ENCODE data around the gene RSPO1. TPM values are rescaled to one million over a fixed set of nuclear protein-coding genes. Genes with fewer than 3 reads are reported as not detected.

Gene RSPO1
- total and polyA plus RNA-seq, 10 of the 15 experiments (the other 5 are each of a cell fraction or from before 2014, with no cell fraction given): not detected

- no peaks in the 10 kb centered on the region for H4K20me1 ChIP-seq (ENCODE audit: control insufficient read depth, insufficient read depth)
- TF ChIP-seq NR2C1 (IDR thresholded peaks at IDR 0.05) (no peak), SKIL (IDR thresholded peaks at IDR 0.05; ENCODE audit: low read depth, poor library complexity, severe bottlenecking) (no peak), ZZZ3 (IDR thresholded peaks at IDR 0.05; ENCODE audit: control insufficient read depth, insufficient read length, low read depth) (no peak), MTA2 (IDR thresholded peaks at IDR 0.05; ENCODE audit: low read depth) (no peak), BACH1 (IDR thresholded peaks at IDR 0.05; ENCODE audit: borderline replicate concordance) (no peak), USF1 (IDR thresholded peaks at IDR 0.05; ENCODE audit: borderline replicate concordance, extremely low read length, insufficient read depth, low read depth, low read length) (no peak), NFIC (IDR thresholded peaks at IDR 0.05; ENCODE audit: low read depth, low read length) (no peak), POLR2AphosphoS2 (IDR thresholded peaks at IDR 0.05; ENCODE audit: low read depth, low read length) (no peak), HDAC2 (IDR thresholded peaks at IDR 0.05) (no peak), ZNF384 (IDR thresholded peaks at IDR 0.05; ENCODE audit: borderline replicate concordance, low read depth, low read length) (no peak), YBX1 (IDR thresholded peaks at IDR 0.05) (no peak), WRNIP1 (IDR thresholded peaks at IDR 0.05; ENCODE audit: borderline replicate concordance, low read depth, low read length) (no peak), POLR2AphosphoS5 (IDR thresholded peaks at IDR 0.05; ENCODE audit: low read length) (no peak), ELK1 (IDR thresholded peaks at IDR 0.05; ENCODE audit: low read depth, low read length) (no peak), CHD1 (IDR thresholded peaks at IDR 0.05; ENCODE audit: low read depth, low read length) (no peak), FOXK2 (IDR thresholded peaks at IDR 0.05) (no peak)
- BruUV-seq (replicated peaks): no TSS peak
- no peaks in the 10 kb centered on the region for H3K4me1 ChIP-seq (ENCODE audit: control insufficient read depth, insufficient read depth, low read length)
- 46% methylated on average over 14 of the region's 14 CpGs for WGBS (ENCODE audit: insufficient coverage, insufficient replicate concordance, low lambda C conversion rate, missing lambda C conversion rate)
- ATAC-seq (no peak), FAIRE-seq (no peak), DNase-seq (ENCODE audit: low read depth, low spot score) (no peak)
- CTCF ChIA-PET: no interaction called here
- SMC1A ChIA-PET (ENCODE audit: uncharacterized antibody, unreplicated experiment): no interaction called here
- H2AFZ ChIP-seq (ENCODE audit: control insufficient read depth, low read depth, low read length): no peak overlapping the region
- no peak overlapping the region for H3K27ac ChIP-seq (ENCODE audit: control insufficient read depth, insufficient read depth)
- H3K36me3 ChIP-seq (ENCODE audit: control insufficient read depth in 2 of 2, insufficient read depth in 2 of 2, low read length in 1 of 2): no peaks in the 10 kb centered on the region
- no peak overlapping the region for H3K9ac ChIP-seq (ENCODE audit: control insufficient read depth, insufficient read depth, low read length)
- in situ Hi-C loops (cut with MboI) (no loop called here), intact Hi-C loops (cut with micrococcal nuclease; ENCODE audit: unreplicated experiment) (no loop called here)
- H3K4me2 ChIP-seq (ENCODE audit: control insufficient read depth, insufficient read depth): no peak overlapping the region
- RAD21 ChIA-PET (ENCODE audit: unreplicated experiment): no interaction called here
- POLR2A ChIA-PET: interaction anchor here (0.5 kb wide), 1 partner anchor 834 kb away, joined by 6 read pairs; no protein-coding TSS in a partner anchor
- H3K79me2 ChIP-seq (ENCODE audit: control insufficient read depth, insufficient read depth, low read length): no peaks in the 10 kb centered on the region
- H3K4me3 ChIP-seq: no peak overlapping the region
- no peaks in the 10 kb centered on the region for H3K9me3 ChIP-seq (replicated peaks; ENCODE audit: control insufficient read depth, insufficient read depth, low read length)
- H3K27me3 ChIP-seq (replicated peaks in 1 of 2; ENCODE audit: control insufficient read depth in 2 of 2, insufficient read depth in 2 of 2, low read length in 1 of 2): no peaks in the 10 kb centered on the region
These were observed 23.1 kb upstream of the RSPO1 start for GRCh38 chr1:37657620-37658412.
